Measurements from ENCODE around the gene BCAS3.

BCAS3 gene

DNA sequence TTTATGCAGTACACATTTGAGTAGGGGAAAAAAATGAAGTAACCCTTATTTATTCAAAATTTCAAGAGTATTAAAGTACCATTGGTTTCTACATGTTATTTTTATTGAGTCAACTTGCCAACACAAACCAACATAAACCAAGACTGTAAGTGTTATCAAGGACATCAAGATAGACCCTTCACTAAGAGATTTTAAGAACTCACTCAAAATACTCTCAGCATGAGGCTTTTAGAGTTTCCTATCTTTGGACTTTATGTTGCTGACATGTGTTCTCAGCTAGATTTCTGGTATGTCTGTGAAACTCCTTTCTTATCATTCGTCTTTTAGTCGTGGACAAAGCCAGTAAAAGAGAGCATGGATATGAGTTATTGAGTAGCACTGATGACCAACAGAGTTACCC, 509.4 kb downstream of the BCAS3 start:
- no peak overlapping the region for H3K4me3 ChIP-seq (ENCODE audit: low read depth, low read length)
- TF ChIP-seq CTCF (IDR thresholded peaks at IDR 0.05; ENCODE audit: low read depth, low read length, missing control alignments): no peak
- no peak overlapping the region for H3K27ac ChIP-seq
- in situ Hi-C loops (cut with HindIII; ENCODE audit: low pct_ligation_motif_present, low sequenced_read_pairs): no loop called here
- DNase-seq: no peak
- H3K36me3 ChIP-seq (replicated peaks): no peaks in the 10 kb centered on the region
- H3K27me3 ChIP-seq (replicated peaks): no peaks in the 10 kb centered on the region

DNA sequence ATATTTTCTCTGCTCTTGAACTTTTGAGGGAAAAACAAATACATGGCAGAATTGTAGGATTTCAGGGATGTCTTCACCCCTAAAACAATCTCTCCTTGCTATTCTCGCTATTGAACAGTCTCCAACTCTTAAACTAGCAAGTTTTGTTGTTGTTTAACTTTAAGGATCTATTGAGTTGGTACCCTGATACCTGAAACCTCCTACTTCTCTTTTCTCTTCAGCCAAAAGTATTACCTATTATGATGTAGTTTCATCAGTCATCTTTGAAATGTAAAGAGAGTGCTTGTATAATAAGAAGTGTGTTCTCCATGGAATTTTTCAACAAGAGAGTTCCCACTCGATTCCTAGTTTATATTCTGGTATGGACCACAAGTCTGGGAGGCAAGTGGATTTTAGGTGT, 510.4 kb downstream of the BCAS3 start:
- in situ Hi-C loops (cut with HindIII; ENCODE audit: low pct_ligation_motif_present, low sequenced_read_pairs): no loop called here
- TF ChIP-seq CTCF (IDR thresholded peaks at IDR 0.05; ENCODE audit: low read depth, low read length, missing control alignments): no peak
- H3K27me3 ChIP-seq (replicated peaks): no peaks in the 10 kb centered on the region

DNA sequence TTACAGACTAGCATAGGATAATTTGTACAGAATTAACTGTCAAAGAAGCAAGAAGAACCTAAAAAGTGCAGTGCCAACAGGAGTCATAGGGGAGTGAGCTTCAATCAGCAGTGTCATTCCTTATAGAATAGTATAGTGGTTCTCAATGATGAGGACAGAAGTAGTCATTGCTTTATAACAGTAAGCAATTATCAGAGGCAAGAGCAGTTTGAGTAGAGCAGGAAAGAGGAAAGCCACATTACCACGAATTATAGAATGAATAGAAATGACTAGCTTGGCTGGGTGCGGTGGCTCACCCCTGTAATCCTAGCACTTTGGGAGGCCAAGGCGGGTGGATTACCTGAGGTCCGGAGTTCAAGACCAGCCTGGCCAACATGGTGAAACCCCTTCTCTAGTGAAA, 512.3 kb downstream of the BCAS3 start:
- Histone ChIP-seq H3K36me3 (replicated peaks) (no peaks in the 10 kb centered on the region), H3K4me3 (ENCODE audit: low read depth, low read length) (no peak overlapping the region), H3K27me3 (replicated peaks) (no peaks in the 10 kb centered on the region), H3K27ac (no peak overlapping the region)
- no peak for DNase-seq
- TF ChIP-seq CTCF (IDR thresholded peaks at IDR 0.05; ENCODE audit: low read depth, low read length, missing control alignments): no peak
- in situ Hi-C loops (cut with HindIII; ENCODE audit: low pct_ligation_motif_present, low sequenced_read_pairs): no loop called here

More for the DNA sequence above, 510.4 kb downstream of the BCAS3 start:
- H3K4me3 ChIP-seq (ENCODE audit: low read depth, low read length): no peak overlapping the region
- no peak for DNase-seq
- H3K27ac ChIP-seq: no peak overlapping the region
- no peaks in the 10 kb centered on the region for H3K36me3 ChIP-seq (replicated peaks)

DNA sequence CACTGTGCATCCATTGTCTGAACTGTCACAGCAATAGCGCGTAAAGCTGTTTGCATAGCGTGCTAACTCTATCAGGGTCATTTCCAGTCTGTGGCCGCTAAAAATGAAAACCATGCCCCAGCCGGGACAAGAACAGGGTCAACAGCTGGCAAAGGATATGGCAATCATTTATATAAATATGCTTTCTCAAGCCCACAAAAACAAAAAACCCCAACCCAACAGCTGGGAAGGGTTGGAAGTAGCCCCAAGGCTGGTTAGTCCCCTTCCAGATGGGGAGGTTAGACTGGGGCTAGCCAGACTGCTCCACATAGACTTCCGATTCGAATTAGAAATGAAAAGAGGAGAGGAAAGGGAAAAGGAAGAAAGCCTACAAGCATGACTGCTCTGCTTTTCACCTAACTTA, 518.7 kb downstream of the BCAS3 start:
- Histone ChIP-seq H3K27ac (peak overlapping the region; percentile 27), H3K36me3 (replicated peaks) (no peaks in the 10 kb centered on the region), H3K27me3 (replicated peaks) (no peaks in the 10 kb centered on the region), H3K4me3 (ENCODE audit: low read depth, low read length) (no peak overlapping the region)
- peak; percentile 64 for DNase-seq
- in situ Hi-C loops (cut with HindIII; ENCODE audit: low pct_ligation_motif_present, low sequenced_read_pairs): no loop called here
- TF ChIP-seq CTCF (IDR thresholded peaks at IDR 0.05; ENCODE audit: low read depth, low read length, missing control alignments): no peak

- Histone ChIP-seq H3K4me3 (ENCODE audit: low read depth, low read length) (no peak overlapping the region), H3K27me3 (replicated peaks) (no peaks in the 10 kb centered on the region), H3K27ac (peak overlapping the region; percentile 27), H3K36me3 (replicated peaks) (no peaks in the 10 kb centered on the region)
- in situ Hi-C loops (cut with HindIII; ENCODE audit: low pct_ligation_motif_present, low sequenced_read_pairs): no loop called here
- no peak for DNase-seq
- TF ChIP-seq CTCF (IDR thresholded peaks at IDR 0.05; ENCODE audit: low read depth, low read length, missing control alignments): no peak
These were observed 519.1 kb downstream of the BCAS3 start for GRCh38 chr17:61196799-61197198.

Measured in brain microvascular endothelial cell (primary cell).